ENCODE results near the gene RUBCNL.

- TF ChIP-seq CTCF (IDR thresholded peaks at IDR 0.05; ENCODE audit: low read length) (no peak), EZH2phosphoT487 (IDR thresholded peaks at IDR 0.05; ENCODE audit: low read length) (no peak), EZH2 (optimal IDR thresholded peaks at IDR 0.05; ENCODE audit: low read depth, low read length) (no peak)
Observed at GRCh38 chr13:46355088-46355468, 32.0 kb downstream of the RUBCNL start.
